Bladder microvascular endothelial cell (primary cell): ENCODE results near the gene ARPIN. TPM values are rescaled to one million over a fixed set of nuclear protein-coding genes. Genes with fewer than 3 reads are reported as not detected.

Experiments
- total RNA-seq: library from RNA; depleted of rRNA; stranded (reverse); fragments of >200 nt; gene quantifications from 2 replicates; pipeline ENCODE4 v1.2.3, GENCODE V29; 2014

Gene ARPIN
- total RNA-seq: 14.8 and 17.0 TPM in 2 replicates

GRCh38 chr15:89912674-89913396 lies at the start of gene ARPIN:
TSS of gene ARPIN (minus strand) at chr15:89912952. CDS start at chr15:89912835, 117 bp downstream.

GRCh38 chr15:89893696-89894447 lies 18.9 kb downstream of the ARPIN start, which contains the start of gene AP3S2:
TSS of gene AP3S2 (minus strand) at chr15:89893994. CDS start at chr15:89893949, 45 bp downstream.

Other genes with a start within 250 kb of the ARPIN start
- gene PLIN1, start 233.6 kb downstream of the ARPIN start, total RNA-seq: 0.06 TPM in 1 of 2 replicates, not detected in the other
- gene PEX11A, start 222.2 kb downstream of the ARPIN start, total RNA-seq: 1.6 and 6.2 TPM in 2 replicates
- under 0.01 TPM in 1 of 2 replicates, not detected in the other for gene WDR93, start 222.1 kb downstream of the ARPIN start, total RNA-seq
- gene MESP1, start 161.7 kb downstream of the ARPIN start, total RNA-seq: 0.16 and 0.31 TPM in 2 replicates
- not detected in 2 replicates for gene MESP2, start 136.6 kb downstream of the ARPIN start, total RNA-seq
- 6.0 and 14.2 TPM in 2 replicates for gene ANPEP, start 98.1 kb downstream of the ARPIN start, total RNA-seq
- 20.6 and 51.0 TPM in 2 replicates for gene AP3S2, start 19.0 kb downstream of the ARPIN start, total RNA-seq
- 6.6 and 12.0 TPM in 2 replicates for gene ZNF710, start 88.4 kb upstream of the ARPIN start, total RNA-seq
- 50.5 and 61.4 TPM in 2 replicates for gene IDH2, start 189.5 kb upstream of the ARPIN start, total RNA-seq